ENCODE results near the gene ASIC4.

ASIC4 gene

DNA sequence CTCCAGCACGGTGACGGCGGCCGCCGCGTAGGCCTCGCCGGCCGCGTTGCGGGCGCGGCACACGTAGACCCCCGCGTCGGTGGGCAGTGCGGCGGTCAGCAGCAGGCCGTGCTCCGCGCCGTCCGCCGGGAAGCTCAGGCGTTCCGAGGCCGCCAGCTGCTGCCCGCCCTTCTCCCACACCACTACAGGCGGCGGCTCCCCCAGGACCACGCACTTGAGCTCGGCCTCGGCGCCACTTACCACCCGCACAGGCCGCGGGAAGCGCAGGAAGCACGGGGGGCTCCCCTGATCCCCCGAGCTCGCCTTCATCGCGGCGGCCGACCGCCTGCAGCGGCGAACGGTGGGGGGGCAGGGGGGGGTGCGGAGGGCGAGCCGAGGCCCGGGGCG is 56.6 kb downstream of the ASIC4 start:
- DNase-seq, result no peak

DNA sequence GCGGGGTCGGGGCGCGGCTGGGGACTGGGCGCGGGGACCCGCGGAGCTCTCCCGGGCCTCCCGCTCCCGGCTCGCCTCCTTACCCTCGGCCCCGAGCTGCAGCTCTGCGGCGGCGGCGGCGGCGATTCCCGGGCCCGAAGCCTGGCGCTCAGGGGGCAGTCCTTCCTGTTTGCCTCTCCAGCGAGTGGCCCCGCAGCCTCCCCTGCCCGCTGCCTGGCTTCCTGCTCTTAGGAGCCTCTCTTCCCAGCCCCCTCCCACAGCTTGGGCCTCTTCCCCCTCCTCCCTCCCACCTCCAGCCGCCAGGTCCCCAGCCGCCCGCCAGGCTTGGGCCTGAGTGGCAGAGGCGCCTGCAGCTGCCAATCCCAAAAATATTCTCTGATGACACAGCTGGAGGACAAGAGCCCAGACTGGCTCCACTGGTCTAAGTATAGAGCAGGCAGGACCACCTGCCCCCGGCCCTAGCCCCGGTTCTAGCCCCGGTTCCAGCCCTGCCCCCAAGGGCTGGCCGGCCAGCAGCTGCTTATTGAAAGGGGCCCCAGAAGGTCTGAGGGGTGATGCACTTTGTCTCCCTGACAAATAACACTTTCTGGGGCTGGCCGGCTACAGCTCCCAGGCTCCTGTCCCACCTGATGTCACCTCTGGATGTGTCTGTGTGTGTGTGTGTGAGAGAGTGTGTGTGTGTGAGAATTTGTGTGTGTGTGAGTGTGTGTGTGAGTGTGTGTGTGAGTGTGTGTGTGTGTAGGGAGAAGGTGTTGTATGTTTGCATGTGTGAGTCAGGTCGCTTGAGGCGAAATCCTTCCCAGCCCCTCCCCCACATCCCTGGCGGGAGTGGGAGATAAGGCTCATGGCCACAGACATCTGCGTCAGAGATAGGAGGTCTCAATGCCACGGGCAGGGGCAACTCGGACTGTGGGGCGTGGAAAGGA is 57.3 kb downstream of the ASIC4 start, which contains the start of gene OBSL1:
TSS of gene OBSL1 (minus strand) at position 229 of the 926 bp plus-strand sequence. CDS start 307 bp downstream, outside the sequence.
- DNase-seq, result no peak

DNA sequence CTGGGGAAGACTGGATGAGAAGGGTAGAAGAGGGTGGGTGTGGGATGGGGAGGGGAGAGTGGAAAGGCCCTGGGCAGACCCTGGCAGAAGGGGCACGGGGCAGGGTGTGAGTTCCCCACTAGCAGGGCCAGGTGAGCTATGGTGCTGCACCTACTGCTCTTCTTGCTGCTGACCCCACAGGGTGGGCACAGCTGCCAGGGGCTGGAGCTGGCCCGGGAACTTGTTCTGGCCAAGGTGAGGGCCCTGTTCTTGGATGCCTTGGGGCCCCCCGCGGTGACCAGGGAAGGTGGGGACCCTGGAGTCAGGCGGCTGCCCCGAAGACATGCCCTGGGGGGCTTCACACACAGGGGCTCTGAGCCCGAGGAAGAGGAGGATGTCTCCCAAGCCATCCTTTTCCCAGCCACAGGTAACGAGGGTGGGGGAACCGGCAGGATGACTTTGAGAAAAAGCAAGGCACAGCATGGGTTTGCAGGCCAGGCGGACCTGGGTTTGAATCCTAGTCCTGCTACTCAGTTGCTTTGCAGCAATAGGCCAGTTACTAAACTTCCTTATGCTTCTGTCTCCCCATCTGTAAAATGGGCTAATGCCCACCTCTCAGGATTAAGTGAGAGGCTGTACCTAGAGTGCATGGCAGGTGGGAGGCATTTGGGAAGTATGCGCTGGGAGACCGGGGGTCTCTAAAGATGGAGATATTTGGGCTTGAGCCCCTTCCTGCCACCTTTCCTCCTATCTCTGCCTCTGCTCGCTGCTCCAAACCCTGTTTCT is 58.1 kb downstream of the ASIC4 start, which contains the start of gene INHA:
TSS of gene INHA (plus strand) at position 74 of the 765 bp plus-strand sequence. CDS start at position 139, 65 bp downstream.
- no peak for DNase-seq

DNA sequence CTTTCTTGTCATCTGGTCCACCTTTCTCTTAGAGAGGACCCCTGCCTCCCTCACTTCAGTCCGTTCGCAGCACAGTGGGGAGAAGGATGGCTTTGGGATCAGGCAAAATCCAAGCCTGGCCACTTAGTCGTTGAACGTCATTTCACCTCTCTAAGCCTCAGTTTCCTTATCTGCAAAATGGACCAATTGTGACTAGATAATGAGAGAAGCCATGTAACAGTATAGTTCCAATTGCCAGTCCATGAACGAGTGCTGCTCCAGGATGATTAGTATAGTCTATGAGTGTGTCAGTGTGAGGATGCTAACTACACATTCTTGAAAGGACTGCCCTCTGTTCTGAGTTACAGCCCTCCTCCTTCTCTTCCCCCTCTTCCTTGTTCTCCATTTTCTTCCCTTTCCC is 58.9 kb downstream of the ASIC4 start:
- DNase-seq, result no peak

DNA sequence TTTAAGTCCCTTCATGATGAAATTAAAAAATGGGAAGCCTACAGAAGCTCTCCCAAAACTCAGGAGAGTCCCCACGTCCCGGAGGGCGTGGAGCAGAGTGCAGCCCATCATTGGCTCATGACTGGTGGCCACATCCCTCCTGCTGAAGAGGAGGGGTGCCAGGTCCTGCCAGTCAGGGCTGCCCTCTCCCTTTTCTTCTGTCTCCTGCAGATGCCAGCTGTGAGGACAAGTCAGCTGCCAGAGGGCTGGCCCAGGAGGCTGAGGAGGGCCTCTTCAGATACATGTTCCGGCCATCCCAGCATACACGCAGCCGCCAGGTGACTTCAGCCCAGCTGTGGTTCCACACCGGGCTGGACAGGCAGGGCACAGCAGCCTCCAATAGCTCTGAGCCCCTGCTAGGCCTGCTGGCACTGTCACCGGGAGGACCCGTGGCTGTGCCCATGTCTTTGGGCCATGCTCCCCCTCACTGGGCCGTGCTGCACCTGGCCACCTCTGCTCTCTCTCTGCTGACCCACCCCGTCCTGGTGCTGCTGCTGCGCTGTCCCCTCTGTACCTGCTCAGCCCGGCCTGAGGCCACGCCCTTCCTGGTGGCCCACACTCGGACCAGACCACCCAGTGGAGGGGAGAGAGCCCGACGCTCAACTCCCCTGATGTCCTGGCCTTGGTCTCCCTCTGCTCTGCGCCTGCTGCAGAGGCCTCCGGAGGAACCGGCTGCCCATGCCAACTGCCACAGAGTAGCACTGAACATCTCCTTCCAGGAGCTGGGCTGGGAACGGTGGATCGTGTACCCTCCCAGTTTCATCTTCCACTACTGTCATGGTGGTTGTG is 60.4 kb downstream of the ASIC4 start:
- DNase-seq, result no peak

DNA sequence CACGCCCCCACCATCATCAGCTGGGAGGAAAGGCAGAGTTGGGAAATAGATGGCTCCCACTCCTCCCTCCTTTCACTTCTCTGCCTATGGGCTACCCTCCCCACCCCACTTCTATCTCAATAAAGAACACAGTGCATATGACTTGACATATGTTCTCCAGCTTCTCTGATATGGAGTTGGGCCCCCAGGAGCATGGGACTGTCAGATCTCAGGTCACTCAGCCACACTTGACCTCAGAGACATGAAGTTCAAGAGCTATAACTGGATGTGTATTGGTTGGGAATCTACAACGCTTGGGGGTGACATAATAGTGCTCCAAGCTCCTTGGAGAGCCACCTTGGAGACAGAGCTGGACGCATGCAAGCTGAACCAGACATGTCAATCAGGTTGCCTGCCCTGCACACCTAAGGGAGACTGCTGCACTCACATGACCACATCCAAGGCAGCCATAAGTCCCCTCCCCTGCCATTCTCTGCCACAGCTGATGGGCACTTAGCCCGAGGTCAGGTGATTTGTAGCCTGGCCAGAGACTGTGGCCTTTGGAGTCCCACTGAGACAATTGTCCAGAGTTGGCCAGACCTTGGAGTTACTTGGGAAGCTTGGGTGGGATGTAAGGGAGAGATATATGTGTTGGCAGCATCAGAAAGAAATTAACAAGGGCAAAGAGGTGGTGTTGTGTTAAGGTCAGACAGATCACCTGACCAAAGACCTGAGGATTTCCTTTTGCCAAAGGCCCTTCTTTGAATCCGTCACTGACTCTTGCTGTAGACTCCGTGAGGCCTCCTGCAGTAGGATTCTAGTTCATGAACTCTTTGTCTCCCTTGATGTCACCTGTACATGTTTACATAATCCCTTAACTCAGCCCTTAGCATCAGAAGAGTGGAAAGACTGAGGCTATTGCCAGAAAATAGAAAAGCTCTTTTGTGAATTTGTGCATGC is 61.6 kb downstream of the ASIC4 start:
- DNase-seq, result no peak

DNA sequence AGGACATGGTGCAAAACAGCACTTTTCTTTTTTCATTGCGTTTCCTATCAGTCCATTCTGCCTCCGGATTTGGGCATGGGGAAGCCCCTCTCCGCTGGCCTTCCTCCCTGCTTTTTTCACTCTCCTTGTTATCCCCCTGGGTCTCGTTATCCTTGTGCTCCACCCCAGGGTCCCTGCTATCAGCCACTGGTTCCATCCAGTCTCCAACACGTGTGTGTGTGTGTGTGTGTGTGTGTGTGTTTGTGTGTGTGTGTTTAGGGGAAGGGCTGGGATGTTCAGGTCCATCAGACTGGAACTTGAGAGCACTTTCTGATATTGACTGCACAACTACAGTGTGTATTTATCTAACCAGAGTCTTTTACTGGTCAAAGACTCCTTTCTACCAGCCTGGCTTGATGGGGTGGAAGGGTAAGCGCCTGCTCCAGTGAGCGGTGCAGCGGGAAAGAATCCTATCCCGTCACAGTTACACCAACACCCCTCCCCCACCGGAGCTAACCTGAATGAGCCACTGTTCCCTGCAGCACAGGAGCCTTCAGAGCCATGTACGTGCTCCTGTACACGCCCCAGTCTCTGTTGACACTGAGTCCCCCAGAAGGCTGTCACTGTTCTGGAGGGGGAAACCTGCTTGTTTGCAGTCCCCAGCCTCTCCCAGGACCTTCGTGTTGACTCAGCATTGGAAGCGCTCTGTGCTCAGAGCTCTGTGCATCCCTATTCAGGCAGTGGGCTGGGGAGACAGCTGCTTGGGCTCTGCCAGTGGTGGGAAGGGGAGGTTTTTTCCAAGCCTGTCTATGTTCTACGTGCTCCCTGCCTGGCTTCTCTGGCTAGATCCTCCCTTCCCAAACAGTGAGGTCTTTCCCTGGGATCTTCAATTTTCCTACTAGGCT is 62.5 kb downstream of the ASIC4 start:
- no peak for DNase-seq

DNA sequence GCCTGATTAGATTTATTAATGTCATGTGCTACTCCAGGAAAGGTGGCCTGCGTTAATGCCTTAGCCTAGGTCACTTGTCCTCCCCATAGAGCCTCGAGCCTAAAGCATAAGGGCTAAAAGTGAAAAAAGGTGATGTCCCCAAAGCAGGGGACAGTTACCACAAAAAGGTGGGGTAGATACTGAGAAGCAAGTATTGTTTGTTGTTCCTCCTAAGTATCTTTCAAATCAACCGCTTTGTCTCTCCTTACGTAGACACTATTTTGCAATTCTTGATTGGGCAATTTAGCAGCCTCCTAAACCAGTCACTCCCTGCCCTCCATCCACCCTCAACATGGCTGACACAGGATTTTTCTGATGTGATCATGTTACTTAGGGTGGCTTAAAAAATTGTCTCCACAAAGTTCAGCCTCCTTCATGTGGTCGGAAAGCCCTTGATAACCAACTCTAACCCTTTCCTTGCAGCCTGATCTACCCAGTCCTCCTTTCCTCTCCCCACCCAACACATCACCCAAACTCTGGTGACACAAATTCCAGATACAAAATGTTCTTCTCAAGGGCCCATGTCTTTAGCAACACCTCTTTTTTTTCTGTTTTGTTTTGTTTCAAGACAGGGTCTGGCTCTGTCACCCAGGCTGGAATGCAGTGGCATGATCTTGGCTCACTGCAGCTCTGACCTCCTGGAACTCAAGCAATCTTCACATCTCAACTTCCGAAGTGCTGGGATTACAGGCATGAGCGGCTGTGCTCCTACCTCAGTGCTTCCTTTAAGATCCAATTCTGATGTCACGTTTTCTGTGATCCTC is 64.7 kb downstream of the ASIC4 start:
- DNase-seq, result no peak

DNA sequence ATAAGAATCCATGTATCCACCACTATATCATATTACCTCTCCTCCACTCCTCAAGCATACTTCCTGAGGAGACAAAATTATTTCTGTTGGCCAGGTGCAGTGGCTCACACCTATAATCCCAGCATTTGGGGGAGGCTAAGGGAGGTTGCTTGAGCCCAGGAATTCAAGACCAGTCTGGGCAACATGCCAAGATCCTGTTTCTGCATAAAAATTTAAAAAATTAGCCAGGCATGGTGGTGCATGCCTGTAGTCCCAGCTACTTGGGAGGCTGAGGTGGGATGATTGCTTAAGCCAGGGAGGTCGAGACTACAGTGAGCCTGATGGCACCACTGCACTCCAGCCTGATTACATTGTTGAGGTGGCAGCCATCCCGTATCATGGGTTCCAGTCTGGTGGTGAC is 67.1 kb downstream of the ASIC4 start:
- DNase-seq, result no peak

All from bone marrow (tissue), 2 donors.